HepG2 (cell line): ENCODE results near the gene ZBTB9. TPM values are rescaled to one million over a fixed set of nuclear protein-coding genes. Genes with fewer than 3 reads are reported as not detected.

ENCODE experiments used
- HMG20B ChIP-seq: conservative IDR thresholded peaks from 2 replicates; pipeline ENCODE4 v1.6.1; 2016; ENCODE audit warnings: missing genetic modification reagents, missing compliant biosample characterization
- HNRNPK ChIP-seq: fragments of 200-400 bp; formaldehyde crosslinking; IDR thresholded peaks from 2 replicates; pipeline ENCODE4 v1.6.1; 2018; ENCODE audit warnings: low read length, low read depth, moderate library complexity, mild to moderate bottlenecking; ENCODE audit not compliant: poor library complexity, severe bottlenecking
- PRMT3 ChIP-seq: sonication (generic); formaldehyde crosslinking; IDR thresholded peaks from 2 replicates; pipeline ENCODE4 v1.8.1; 2022; ENCODE audit warnings: low read depth, mild to moderate bottlenecking, moderate library complexity, missing genetic modification reagents, borderline replicate concordance
- RARG ChIP-seq: sonication (generic); formaldehyde crosslinking; IDR thresholded peaks from 2 replicates; pipeline ENCODE4 v1.4.0; 2020; ENCODE audit warnings: low read depth, mild to moderate bottlenecking, missing genetic modification reagents
- SIN3B ChIP-seq: fragments of 150-350 bp; IDR thresholded peaks from 2 replicates; pipeline ENCODE4 v1.6.1; 2014; ENCODE audit warnings: low read length
- SRSF4 ChIP-seq: fragments of 200-400 bp; formaldehyde crosslinking; IDR thresholded peaks from one replicate; pipeline ENCODE4 v1.6.1; 2018; ENCODE audit warnings: mild to moderate bottlenecking, low read depth, low read length, moderate library complexity; ENCODE audit not compliant: poor library complexity, severe bottlenecking
- ZNF276 ChIP-seq: sonication (generic); formaldehyde crosslinking; IDR thresholded peaks from 2 replicates; pipeline ENCODE4 v1.4.0; 2020; ENCODE audit warnings: mild to moderate bottlenecking, low read depth, missing genetic modification reagents
- ZNF292 ChIP-seq: sonication (generic); formaldehyde crosslinking; IDR thresholded peaks from 2 replicates; pipeline ENCODE4 v1.8.1; 2022; ENCODE audit warnings: mild to moderate bottlenecking, low read depth, missing genetic modification reagents, borderline replicate concordance
- ZNF441 ChIP-seq: sonication (generic); formaldehyde crosslinking; IDR thresholded peaks from 2 replicates; pipeline ENCODE4 v1.7.0; 2021; ENCODE audit warnings: missing genetic modification reagents, borderline replicate concordance
- ZNF543 ChIP-seq: sonication (generic); formaldehyde crosslinking; IDR thresholded peaks from 2 replicates; pipeline ENCODE4 v1.4.0; 2020; ENCODE audit warnings: mild to moderate bottlenecking, missing genetic modification reagents
- ZNF569 ChIP-seq: sonication (generic); formaldehyde crosslinking; IDR thresholded peaks from 2 replicates; pipeline ENCODE4 v1.5.0; 2020; ENCODE audit warnings: mild to moderate bottlenecking, missing genetic modification reagents, moderate library complexity, borderline replicate concordance
- ZNF687 ChIP-seq: sonication (generic); formaldehyde crosslinking; IDR thresholded peaks from 2 replicates; pipeline ENCODE4 v1.5.1; 2020; ENCODE audit warnings: mild to moderate bottlenecking, missing genetic modification reagents, moderate library complexity
- polyA plus RNA-seq, 8 experiments: library from polyadenylated mRNA; depleted of rRNA in 3 of 8; stranded (reverse) in 7 of 8; unstranded in 1 of 8; fragments of >200 nt; fragmentation: Illumina TruSeq in 4 of 8; extraction: Trizol in 4 of 8; gene quantifications; 2 replicates each; pipeline versions ENCODE4 v1.2.1 to v1.2.3, GENCODE V29; 2011 to 2016; ENCODE audit warnings: low read depth in 4 of 8, missing spikeins in 1 of 8, mixed read lengths in 1 of 8; ENCODE audit not compliant: insufficient read depth in 1 of 8
- total RNA-seq, 5 experiments: library from RNA; depleted of rRNA; stranded (reverse); fragments of >200 nt; fragmentation: Illumina TruSeq; extraction: Trizol; gene quantifications; 2 replicates each; pipeline ENCODE4 v1.2.3, GENCODE V29; 2016; ENCODE audit warnings: low read depth in 1 of 5
- TF ChIP-seq, protein P1 (sequence below): sonication (generic); formaldehyde crosslinking; IDR thresholded peaks from 2 replicates; pipeline ENCODE4 v1.5.0; 2020; ENCODE audit warnings: mild to moderate bottlenecking, missing genetic modification reagents
- TF ChIP-seq, protein P2 (sequence below): sonication (generic); formaldehyde crosslinking; IDR thresholded peaks from 2 replicates; pipeline ENCODE4 v1.5.0; 2020; ENCODE audit warnings: missing genetic modification reagents, mild to moderate bottlenecking, borderline replicate concordance
- TF ChIP-seq, protein P3 (sequence below): sonication (generic); formaldehyde crosslinking; IDR thresholded peaks from 2 replicates; pipeline ENCODE4 v1.4.0; 2020; ENCODE audit warnings: missing genetic modification reagents
- TF ChIP-seq, protein P4 (sequence below): sonication (generic); formaldehyde crosslinking; IDR thresholded peaks from 2 replicates; pipeline ENCODE4 v1.5.0; 2020; ENCODE audit warnings: missing genetic modification reagents

The ZBTB9 gene
- total and polyA plus RNA-seq, 2 of the 13 experiments (the other 11 are each of a cell fraction or from before 2014, with no cell fraction given) = 5.3 to 9.2 TPM

DNA sequence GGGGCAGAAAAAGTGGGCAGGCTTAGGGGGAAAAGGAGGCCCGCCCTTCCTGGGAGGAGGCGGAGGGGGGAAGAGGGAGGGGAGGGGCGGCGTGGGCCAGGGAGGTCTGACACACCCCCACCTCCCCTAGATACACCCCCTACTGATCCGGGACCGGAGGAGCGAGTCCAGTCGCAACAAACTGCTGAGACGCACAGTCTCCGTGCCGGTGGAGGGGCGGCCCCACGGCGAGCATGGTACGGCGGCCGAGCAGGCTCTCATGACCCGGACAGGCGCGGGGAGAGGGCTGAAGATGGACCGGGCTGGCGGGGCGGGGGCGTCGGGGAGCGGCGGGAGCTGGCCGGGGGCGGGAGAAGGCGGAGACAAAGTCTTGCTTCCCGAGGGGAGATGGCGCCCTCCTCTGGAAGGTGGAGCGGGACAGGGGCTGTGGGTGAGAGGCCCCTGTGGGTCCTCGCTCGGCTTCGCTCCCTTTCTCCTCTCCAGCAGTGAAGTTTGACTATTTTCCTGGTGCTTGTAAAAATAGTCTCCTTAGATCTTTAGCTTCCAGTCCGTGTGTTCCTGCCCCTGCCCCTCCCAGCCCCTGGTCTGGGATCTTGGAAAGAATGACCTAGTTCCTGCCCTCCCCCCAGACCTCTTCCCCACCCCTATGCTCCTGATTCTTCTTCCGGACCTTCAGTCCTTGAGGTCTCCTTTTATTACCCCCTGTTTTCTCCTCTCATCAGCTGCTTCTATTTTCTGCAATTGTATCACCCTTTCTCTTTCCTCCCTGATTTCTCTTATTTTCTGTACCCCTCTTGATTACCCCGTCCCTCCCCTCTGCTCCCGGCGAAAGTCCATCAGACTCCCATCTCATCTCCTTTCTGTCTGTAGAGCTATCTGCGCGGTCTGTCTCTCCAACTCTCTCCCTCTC lies 28.5 kb upstream of the ZBTB9 start (continued):
- TF ChIP-seq HNRNPK = peak; percentile 63
- TF ChIP-seq ZNF687 (CRISPR knock-in tag) = peak; percentile 91
- TF ChIP-seq PRMT3 (CRISPR knock-in tag) = no peak
- no peak for TF ChIP-seq ZNF441 (CRISPR knock-in tag)
- TF ChIP-seq ZNF569 (CRISPR knock-in tag) = no peak
- TF ChIP-seq, protein P1, sequence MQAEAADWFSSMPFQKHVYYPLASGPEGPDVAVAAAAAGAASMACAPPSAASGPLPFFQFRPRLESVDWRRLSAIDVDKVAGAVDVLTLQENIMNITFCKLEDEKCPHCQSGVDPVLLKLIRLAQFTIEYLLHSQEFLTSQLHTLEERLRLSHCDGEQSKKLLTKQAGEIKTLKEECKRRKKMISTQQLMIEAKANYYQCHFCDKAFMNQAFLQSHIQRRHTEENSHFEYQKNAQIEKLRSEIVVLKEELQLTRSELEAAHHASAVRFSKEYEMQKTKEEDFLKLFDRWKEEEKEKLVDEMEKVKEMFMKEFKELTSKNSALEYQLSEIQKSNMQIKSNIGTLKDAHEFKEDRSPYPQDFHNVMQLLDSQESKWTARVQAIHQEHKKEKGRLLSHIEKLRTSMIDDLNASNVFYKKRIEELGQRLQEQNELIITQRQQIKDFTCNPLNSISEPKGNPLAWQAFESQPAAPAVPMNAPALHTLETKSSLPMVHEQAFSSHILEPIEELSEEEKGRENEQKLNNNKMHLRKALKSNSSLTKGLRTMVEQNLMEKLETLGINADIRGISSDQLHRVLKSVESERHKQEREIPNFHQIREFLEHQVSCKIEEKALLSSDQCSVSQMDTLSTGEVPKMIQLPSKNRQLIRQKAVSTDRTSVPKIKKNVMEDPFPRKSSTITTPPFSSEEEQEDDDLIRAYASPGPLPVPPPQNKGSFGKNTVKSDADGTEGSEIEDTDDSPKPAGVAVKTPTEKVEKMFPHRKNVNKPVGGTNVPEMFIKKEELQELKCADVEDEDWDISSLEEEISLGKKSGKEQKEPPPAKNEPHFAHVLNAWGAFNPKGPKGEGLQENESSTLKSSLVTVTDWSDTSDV (CRISPR knock-in tag) = no peak
- no peak for TF ChIP-seq SIN3B
- TF ChIP-seq, protein P2, sequence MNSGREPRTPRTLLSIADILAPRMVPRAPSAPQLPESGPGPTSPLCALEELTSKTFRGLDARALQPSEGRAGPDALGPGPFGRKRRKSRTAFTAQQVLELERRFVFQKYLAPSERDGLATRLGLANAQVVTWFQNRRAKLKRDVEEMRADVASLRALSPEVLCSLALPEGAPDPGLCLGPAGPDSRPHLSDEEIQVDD (CRISPR knock-in tag) = no peak
- 0 out of 2 replicates have a peak, but pooled peaks have one; percentile 74 for TF ChIP-seq ZNF543
- TF ChIP-seq ZNF292 (CRISPR knock-in tag) = no peak
- TF ChIP-seq, protein P3, sequence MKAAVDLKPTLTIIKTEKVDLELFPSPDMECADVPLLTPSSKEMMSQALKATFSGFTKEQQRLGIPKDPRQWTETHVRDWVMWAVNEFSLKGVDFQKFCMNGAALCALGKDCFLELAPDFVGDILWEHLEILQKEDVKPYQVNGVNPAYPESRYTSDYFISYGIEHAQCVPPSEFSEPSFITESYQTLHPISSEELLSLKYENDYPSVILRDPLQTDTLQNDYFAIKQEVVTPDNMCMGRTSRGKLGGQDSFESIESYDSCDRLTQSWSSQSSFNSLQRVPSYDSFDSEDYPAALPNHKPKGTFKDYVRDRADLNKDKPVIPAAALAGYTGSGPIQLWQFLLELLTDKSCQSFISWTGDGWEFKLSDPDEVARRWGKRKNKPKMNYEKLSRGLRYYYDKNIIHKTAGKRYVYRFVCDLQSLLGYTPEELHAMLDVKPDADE = no peak
- TF ChIP-seq ZNF276 = no peak
- no peak for TF ChIP-seq RARG (CRISPR knock-in tag)
- TF ChIP-seq HMG20B = no peak
- TF ChIP-seq, protein P4, sequence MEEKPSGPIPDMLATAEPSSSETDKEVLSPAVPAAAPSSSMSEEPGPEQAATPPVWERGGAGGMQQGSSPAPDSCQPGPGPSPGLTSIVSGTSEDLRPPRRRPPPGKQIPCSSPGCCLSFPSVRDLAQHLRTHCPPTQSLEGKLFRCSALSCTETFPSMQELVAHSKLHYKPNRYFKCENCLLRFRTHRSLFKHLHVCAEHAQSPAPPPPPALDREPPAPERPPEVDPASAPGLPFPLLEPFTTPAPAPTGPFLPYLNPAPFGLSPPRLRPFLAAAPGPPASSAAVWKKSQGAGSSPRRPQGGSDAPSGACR (CRISPR knock-in tag) = peak; percentile 82; the same call in 1 of the 2 replicates
- no peak for TF ChIP-seq SRSF4
